Heart left ventricle (tissue), 16 donors: ENCODE results near the gene C16orf95. TPM values are rescaled to one million over a fixed set of nuclear protein-coding genes. Genes with fewer than 3 reads are reported as not detected.

Source experiments
- ATAC-seq, 4 donors: fragments of 200-7000 bp; cut with Tn5 transposase; one replicate each; pipeline ENCODE4 v1.9.1; 2020 to 2022; ENCODE audit warnings: moderate library complexity in 4 of 4, mild to moderate bottlenecking in 3 of 4, moderate number of reproducible peaks in 1 of 4
- DNase-seq, 5 donors: peaks; one replicate each; pipeline ENCODE4 v3.0.0-alpha.2; 2020
- H3K27ac ChIP-seq, 12 donors: fragments of 200-600 bp; sonication (generic) in 4 of 12; one replicate each; pipeline versions ENCODE4 v1.5.0 to v1.8.0; 2016 to 2022; ENCODE audit warnings: mild to moderate bottlenecking in 2 of 12
- H3K27me3 ChIP-seq, 9 donors: fragments of 200-600 bp; sonication (generic) in 2 of 9; one replicate each; pipeline versions ENCODE4 v1.5.1 to v1.8.0; 2016 to 2022; ENCODE audit warnings: mild to moderate bottlenecking in 3 of 9
- H3K36me3 ChIP-seq, 9 donors: fragments of 200-600 bp; sonication (generic) in 2 of 9; one replicate each; pipeline versions ENCODE4 v1.5.0 to v1.8.0; 2018 to 2022; ENCODE audit warnings: mild to moderate bottlenecking in 2 of 9
- H3K4me1 ChIP-seq, 12 donors: fragments of 200-600 bp; sonication (generic) in 4 of 12; one replicate each; pipeline versions ENCODE4 v1.5.0 to v1.8.0; 2016 to 2022; ENCODE audit warnings: mild to moderate bottlenecking in 3 of 12
- H3K4me3 ChIP-seq, 12 donors: fragments of 200-600 bp; sonication (generic) in 4 of 12; one replicate each; pipeline versions ENCODE4 v1.5.0 to v1.8.0; 2017 to 2022; ENCODE audit warnings: mild to moderate bottlenecking in 9 of 12, moderate library complexity in 4 of 12
- H3K9me3 ChIP-seq, 12 donors: fragments of 200-600 bp; sonication (generic) in 4 of 12; one replicate each; pipeline versions ENCODE4 v1.5.0 to v1.8.0; 2016 to 2022; ENCODE audit warnings: mild to moderate bottlenecking in 1 of 12
- POLR2A ChIP-seq, 2 donors: fragments of 450-650 bp; IDR thresholded peaks; one replicate each; pipeline ENCODE4 v1.6.1; 2017; ENCODE audit warnings: antibody characterized with exemption in 2 of 2, mild to moderate bottlenecking in 2 of 2, moderate library complexity in 2 of 2
- WGBS, 4 donors: extraction: QIAGEN DNeasy Blood & Tissue Kit in 2 of 4; methylation state at CpG; one replicate each; pipeline versions ENCODE4 v1.1.5 to v1.1.7; 2013 to 2018; 5-methylcytosine and 5-hydroxymethylcytosine counted together
- intact Hi-C, 10 donors: fragments of 100-400 bp; cut with DNase I; formaldehyde crosslinking; loops; one replicate each; pipeline versions ENCODE4 v1.11.1 to v1.14.2; 2022
- polyA plus RNA-seq, 2 donors: library from polyadenylated mRNA; stranded (reverse); fragments of 200-250 nt; gene quantifications; one replicate each; pipeline ENCODE4 v1.2.3, GENCODE V29; 2013
- total RNA-seq, 9 donors: library from RNA; depleted of rRNA in 2 of 9; stranded (reverse); fragments of >200 nt in 2 of 9; fragmentation: NEBNext Ultra II Directional in 3 of 9; extraction: Animal tissue kit (Norgen Biotek cat#: 25700) in 3 of 9; gene quantifications; one replicate each; pipeline versions ENCODE4 v1.1.0 to v1.2.4, GENCODE V29; 2016 to 2023
- TF ChIP-seq, protein P1 (sequence below), 12 donors: fragments of 200-600 bp; sonication (generic) in 4 of 12; IDR thresholded peaks; one replicate each; pipeline versions ENCODE4 v1.5.0 to v1.8.0; 2018 to 2022; ENCODE audit warnings: antibody characterized with exemption in 12 of 12, mild to moderate bottlenecking in 5 of 12
- donor health status: ischemic (EF 13 %, LVEDD 7.1; RV severe dilation, severe dysfunction).
- donor health status: healthy with polysubstance abuse.
- donor health status: DM: no; HTN: yes; CAD: no.
- donor health status: DM: no; HTN: no; CAD: no.
- donor health status: ischemic (EF 25% LVEDD 6.9; RV normal size, moderate dysfunction).
- donor health status: ischemic (EF 25% LVEDD 5.7; RV mildly dilated, moderate dysfunction).
- donor health status: healthy.
- donor health status: DM: yes; HTN: yes; CAD: no.
- donor health status: ischemic (EF 35%, LVEDD 5.7; RV mildly dilated, moderate dysfunction).
- donor health status: nonischemic (EF 11% LVEDD 7.7; RV severe dilation, severe dysfunction).
- donor health status: DM: yes; HTN: yes; CAD: no.
- donor health status: PGD.
- donor health status: ischemic (EF 29% LVEDD 5.4; RV normal size, mild dysfunction).
- donor health status: nonischemic (EF 23%, LVEDD 6.1; RV moderate dilation, normal function).

C16orf95 gene
- total and polyA plus RNA-seq, 11 donors: 0.91 to 4.5 (median 3.1) TPM

DNA sequence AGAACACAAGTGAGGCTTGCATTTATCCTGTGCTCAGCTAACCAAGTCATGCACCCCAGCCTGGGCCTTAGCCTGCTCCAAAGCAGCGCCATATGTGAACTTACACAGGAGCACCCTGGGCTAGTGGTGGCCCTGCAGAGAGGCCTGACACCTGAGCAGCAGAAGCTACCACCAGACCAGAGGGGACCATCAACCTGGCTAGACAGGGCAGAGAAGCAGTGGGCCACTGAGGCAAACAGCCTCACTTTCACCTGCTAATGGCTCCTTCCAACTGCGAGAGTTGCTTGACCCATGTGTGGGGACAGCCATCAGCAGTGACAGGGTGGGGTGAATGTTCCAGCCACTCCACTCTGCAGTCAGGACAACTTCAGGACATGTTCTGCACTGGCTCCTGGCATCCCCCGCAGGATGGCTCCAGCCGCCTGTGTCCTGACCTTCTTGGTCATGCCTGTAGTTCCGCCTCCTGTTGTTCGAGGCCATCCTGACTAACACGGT is 2.9 kb upstream of the C16orf95 start:
- Histone ChIP-seq H3K4me3 (no peak overlapping the region), H3K4me1 (peaks cover 0 to 28% (median 14%) of the 10 kb centered on the region in 12 donors), H3K9me3 (no peaks in the 10 kb centered on the region), H3K27me3 (no peaks in the 10 kb centered on the region), H3K27ac (no peak overlapping the region), H3K36me3 (no peaks in the 10 kb centered on the region)
- WGBS, 4 donors: 84 to 86% (median 85%) methylated on average over 4 to 7 of the region's 7 CpGs
- DNase-seq: peak in 1 of 5 donors; percentile 49
- no peak for ATAC-seq
- TF ChIP-seq POLR2A (IDR thresholded peaks at IDR 0.05): no peak
- TF ChIP-seq, protein P1, sequence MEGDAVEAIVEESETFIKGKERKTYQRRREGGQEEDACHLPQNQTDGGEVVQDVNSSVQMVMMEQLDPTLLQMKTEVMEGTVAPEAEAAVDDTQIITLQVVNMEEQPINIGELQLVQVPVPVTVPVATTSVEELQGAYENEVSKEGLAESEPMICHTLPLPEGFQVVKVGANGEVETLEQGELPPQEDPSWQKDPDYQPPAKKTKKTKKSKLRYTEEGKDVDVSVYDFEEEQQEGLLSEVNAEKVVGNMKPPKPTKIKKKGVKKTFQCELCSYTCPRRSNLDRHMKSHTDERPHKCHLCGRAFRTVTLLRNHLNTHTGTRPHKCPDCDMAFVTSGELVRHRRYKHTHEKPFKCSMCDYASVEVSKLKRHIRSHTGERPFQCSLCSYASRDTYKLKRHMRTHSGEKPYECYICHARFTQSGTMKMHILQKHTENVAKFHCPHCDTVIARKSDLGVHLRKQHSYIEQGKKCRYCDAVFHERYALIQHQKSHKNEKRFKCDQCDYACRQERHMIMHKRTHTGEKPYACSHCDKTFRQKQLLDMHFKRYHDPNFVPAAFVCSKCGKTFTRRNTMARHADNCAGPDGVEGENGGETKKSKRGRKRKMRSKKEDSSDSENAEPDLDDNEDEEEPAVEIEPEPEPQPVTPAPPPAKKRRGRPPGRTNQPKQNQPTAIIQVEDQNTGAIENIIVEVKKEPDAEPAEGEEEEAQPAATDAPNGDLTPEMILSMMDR (IDR thresholded peaks at IDR 0.05): no peak
- intact Hi-C loops: loop anchor here in 9 of 10 donors (5.0 to 10.0 kb wide), 6 partner anchors 42 to 315 kb away; partner anchors contain the start of genes FBXO31 (in 3 of the 9) and MAP1LC3B (in 3 of the 9)

DNA sequence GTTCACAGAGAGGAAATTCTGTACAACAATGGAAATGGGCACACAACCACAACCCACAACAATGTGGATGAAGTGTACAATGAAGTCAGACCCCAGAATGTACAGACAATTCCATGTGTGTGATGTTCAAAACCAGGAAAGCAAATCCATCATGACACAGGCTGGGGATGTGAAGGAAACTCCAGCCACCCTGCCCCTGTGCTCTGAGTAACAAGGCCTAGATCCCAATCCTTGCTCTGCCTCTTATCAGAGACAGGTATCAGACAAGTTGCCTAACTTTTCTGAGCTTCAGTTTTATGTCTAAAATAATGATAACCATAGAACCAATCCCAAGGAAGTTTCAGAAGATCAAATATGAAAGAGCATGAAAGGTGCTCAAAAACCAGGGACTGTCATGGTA is 1.8 kb upstream of the C16orf95 start:
- Histone ChIP-seq H3K36me3 (no peaks in the 10 kb centered on the region), H3K4me3 (no peak overlapping the region), H3K27ac (no peak overlapping the region), H3K27me3 (no peaks in the 10 kb centered on the region), H3K4me1 (peaks cover 0 to 17% (median 8%) of the 10 kb centered on the region in 12 donors), H3K9me3 (no peaks in the 10 kb centered on the region)
- intact Hi-C loops: loop anchor here in 7 of 10 donors (5.0 to 10.0 kb wide), 4 partner anchors 43 to 316 kb away; partner anchors contain the start of genes MAP1LC3B (in 3 of the 7) and FBXO31 (in 1 of the 7)
- TF ChIP-seq, protein P1 (IDR thresholded peaks at IDR 0.05): no peak
- TF ChIP-seq POLR2A (IDR thresholded peaks at IDR 0.05): no peak
- ATAC-seq: no peak
- no peak for DNase-seq

GRCh38 chr16:87317750-87318644 is 805 bp upstream of the C16orf95 start:
- intact Hi-C loops: loop anchor here in 8 of 10 donors (1.0 to 10.0 kb wide), 9 partner anchors 27 to 317 kb away; partner anchors contain the start of genes MAP1LC3B (in 6 of the 8) and FBXO31 (in 2 of the 8)
- ATAC-seq: peak; percentile 5 to 57 (median 26)

More at GRCh38 chr16:87317750-87318644, 805 bp upstream of the C16orf95 start:
- peak in 3 of 5 donors; percentile 48 to 56 (median 54) for DNase-seq
- H3K9me3 ChIP-seq: no peaks in the 10 kb centered on the region
- no peak for TF ChIP-seq POLR2A (IDR thresholded peaks at IDR 0.05)
- TF ChIP-seq, protein P1 (IDR thresholded peaks at IDR 0.05): no peak
- peak overlapping the region; percentile 67 to 100 (median 85) for H3K4me3 ChIP-seq
- H3K27me3 ChIP-seq: no peaks in the 10 kb centered on the region
- H3K4me1 ChIP-seq: peaks cover 0 to 15% (median 8%) of the 10 kb centered on the region in 12 donors
- 6 to 7% (median 6%) methylated on average over 28 of the region's 28 CpGs for WGBS, 4 donors
- peak overlapping the region; percentile 79 to 97 (median 91) for H3K27ac ChIP-seq
- no peaks in the 10 kb centered on the region for H3K36me3 ChIP-seq
